HG02885 (cell line): ENCODE measurements around the gene EPB41L3.
"Not testable (repeated sequence)": the region's sequence is repeated elsewhere in the genome, so short reads cannot be mapped to it uniquely, and the experiment has no call there.

Experiments used
- ATAC-seq: cut with Tn5 transposase; IDR thresholded peaks from one replicate; pipeline ENCODE4 v1.9.1; 2021; ENCODE audit warnings: mild to moderate bottlenecking; ENCODE audit not compliant: unreplicated experiment, poor library complexity

The EPB41L3 gene

GRCh38 chr18:5503740-5504139 is 40.1 kb downstream of the EPB41L3 start:
- ATAC-seq = no peak

- no peak for ATAC-seq
Measured at GRCh38 chr18:5500158-5500939, 43.4 kb downstream of the EPB41L3 start.

- no peak for ATAC-seq
Measured at GRCh38 chr18:5498452-5498851, 45.3 kb downstream of the EPB41L3 start.

- ATAC-seq = no peak
Measured at GRCh38 chr18:5496305-5496704, 47.5 kb downstream of the EPB41L3 start.

- no peak for ATAC-seq
Measured at GRCh38 chr18:5490753-5491480, 52.9 kb downstream of the EPB41L3 start.

- no peak for ATAC-seq
Measured at GRCh38 chr18:5488844-5489243, 55.0 kb downstream of the EPB41L3 start.

GRCh38 chr18:5488044-5488443 is 55.8 kb downstream of the EPB41L3 start:
- ATAC-seq = not testable (repeated sequence)

GRCh38 chr18:5484526-5484925 is 59.3 kb downstream of the EPB41L3 start:
- ATAC-seq = no peak

- no peak for ATAC-seq
Measured at GRCh38 chr18:5481621-5482020, 62.2 kb downstream of the EPB41L3 start.

GRCh38 chr18:5478261-5478660 is 65.5 kb downstream of the EPB41L3 start:
- ATAC-seq = no peak

- no peak for ATAC-seq
Measured at GRCh38 chr18:5476961-5477800, 66.6 kb downstream of the EPB41L3 start.

GRCh38 chr18:5475267-5475666 is 68.5 kb downstream of the EPB41L3 start:
- ATAC-seq = no peak

- ATAC-seq = no peak
Measured at GRCh38 chr18:5469340-5469739, 74.5 kb downstream of the EPB41L3 start.

GRCh38 chr18:5468394-5468793 is 75.4 kb downstream of the EPB41L3 start:
- no peak for ATAC-seq

- ATAC-seq = no peak
Measured at GRCh38 chr18:5467671-5468070, 76.1 kb downstream of the EPB41L3 start.

- no peak for ATAC-seq
Measured at GRCh38 chr18:5466256-5466655, 77.5 kb downstream of the EPB41L3 start.

- ATAC-seq = no peak
Measured at GRCh38 chr18:5464251-5464650, 79.5 kb downstream of the EPB41L3 start.

- no peak for ATAC-seq
Measured at GRCh38 chr18:5463831-5464230, 80.0 kb downstream of the EPB41L3 start.

- no peak for ATAC-seq
Measured at GRCh38 chr18:5463390-5463789, 80.4 kb downstream of the EPB41L3 start.

GRCh38 chr18:5462227-5462626 is 81.6 kb downstream of the EPB41L3 start:
- no peak for ATAC-seq

- ATAC-seq = no peak
Measured at GRCh38 chr18:5461041-5461440, 82.8 kb downstream of the EPB41L3 start.
